ENCODE measurements around the gene THSD4.

Gene THSD4

GRCh38 chr15:71414853-71415252, 299.6 kb downstream of the THSD4 start:
- DNase-seq (ENCODE audit: low spot score) = no peak
- TF ChIP-seq, protein P1, sequence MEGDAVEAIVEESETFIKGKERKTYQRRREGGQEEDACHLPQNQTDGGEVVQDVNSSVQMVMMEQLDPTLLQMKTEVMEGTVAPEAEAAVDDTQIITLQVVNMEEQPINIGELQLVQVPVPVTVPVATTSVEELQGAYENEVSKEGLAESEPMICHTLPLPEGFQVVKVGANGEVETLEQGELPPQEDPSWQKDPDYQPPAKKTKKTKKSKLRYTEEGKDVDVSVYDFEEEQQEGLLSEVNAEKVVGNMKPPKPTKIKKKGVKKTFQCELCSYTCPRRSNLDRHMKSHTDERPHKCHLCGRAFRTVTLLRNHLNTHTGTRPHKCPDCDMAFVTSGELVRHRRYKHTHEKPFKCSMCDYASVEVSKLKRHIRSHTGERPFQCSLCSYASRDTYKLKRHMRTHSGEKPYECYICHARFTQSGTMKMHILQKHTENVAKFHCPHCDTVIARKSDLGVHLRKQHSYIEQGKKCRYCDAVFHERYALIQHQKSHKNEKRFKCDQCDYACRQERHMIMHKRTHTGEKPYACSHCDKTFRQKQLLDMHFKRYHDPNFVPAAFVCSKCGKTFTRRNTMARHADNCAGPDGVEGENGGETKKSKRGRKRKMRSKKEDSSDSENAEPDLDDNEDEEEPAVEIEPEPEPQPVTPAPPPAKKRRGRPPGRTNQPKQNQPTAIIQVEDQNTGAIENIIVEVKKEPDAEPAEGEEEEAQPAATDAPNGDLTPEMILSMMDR (IDR thresholded peaks at IDR 0.05; ENCODE audit: extremely low read depth, missing control alignments) = no peak

DNA sequence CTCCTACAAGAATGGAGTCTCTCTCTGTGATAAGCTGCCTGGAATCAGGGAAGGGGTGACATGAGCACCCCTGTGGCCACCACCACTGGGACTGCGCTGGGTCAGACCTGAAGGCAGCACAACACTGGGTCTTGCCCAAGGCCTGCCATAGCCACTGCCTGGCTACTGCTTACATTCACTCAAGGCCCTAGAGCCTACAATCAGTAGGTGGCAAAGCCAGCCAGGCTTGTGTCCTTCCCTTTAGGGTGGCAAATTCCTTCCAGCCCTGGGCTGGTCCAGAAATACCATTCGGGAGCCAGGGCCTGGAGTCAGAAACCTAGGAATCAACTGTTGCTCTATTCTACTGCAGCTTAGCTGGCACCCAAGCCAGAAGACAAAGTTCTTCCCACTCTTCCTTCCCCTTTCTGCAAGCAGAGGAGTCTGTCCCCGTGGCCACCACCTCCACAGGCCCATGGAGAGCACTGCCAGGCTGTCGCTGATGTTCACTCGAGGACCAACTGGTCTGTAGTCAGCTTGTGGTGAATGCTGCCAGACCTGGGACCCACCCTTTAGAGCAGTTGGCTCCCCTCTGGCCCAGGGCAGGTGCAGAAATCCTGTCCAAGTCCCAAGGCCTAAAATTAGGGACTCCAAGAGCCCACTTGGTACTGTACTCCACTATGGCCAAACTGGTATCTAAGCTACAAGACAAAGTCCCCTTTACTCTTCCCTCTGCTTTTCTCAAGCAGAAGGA, 307.4 kb downstream of the THSD4 start:
- TF ChIP-seq, protein P1 (IDR thresholded peaks at IDR 0.05; ENCODE audit: extremely low read depth, missing control alignments) = no peak

DNA sequence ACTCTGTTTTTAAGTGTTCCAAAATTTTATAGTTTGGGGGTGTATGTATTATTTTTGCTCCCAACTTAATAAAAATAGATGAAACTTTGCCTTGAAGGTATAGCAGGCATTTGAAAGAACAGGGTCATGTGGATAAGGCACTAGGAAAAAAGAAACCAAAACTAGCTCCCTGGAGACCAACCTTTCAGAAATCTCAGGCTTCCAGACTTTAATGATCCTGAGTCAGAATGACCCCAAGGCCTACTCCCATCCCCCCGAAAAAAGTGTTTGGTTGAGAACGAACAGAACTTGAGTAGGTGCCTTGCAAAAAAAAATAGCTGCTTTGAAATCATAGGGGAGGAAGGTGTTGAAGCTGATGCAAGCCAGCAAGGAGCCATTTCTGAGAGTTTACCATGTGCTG, 309.5 kb downstream of the THSD4 start:
- TF ChIP-seq, protein P1 (IDR thresholded peaks at IDR 0.05; ENCODE audit: extremely low read depth, missing control alignments) = no peak
- DNase-seq (ENCODE audit: low spot score) = no peak

More for the DNA sequence above, 307.4 kb downstream of the THSD4 start:
- no peak for DNase-seq (ENCODE audit: low spot score)

DNA sequence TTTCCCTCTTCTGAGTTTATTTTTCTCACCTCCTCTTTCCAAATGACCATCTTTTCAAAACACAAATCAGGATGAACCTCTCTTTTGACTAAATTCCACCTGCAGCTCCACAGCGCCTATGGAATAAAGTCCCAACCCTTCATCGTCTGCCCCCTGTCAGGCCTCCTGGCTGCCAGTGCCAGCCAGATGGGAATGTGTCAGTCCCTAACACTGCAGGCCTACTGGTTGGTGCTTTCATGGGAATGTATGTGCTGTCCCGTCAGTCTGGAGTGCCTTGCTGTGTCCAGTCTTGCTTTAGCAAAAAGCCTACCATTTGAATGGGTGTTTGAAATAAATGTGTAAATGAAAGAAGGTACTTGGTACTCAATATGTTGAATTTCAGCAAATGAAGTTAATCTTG, 310.1 kb downstream of the THSD4 start:
- DNase-seq (ENCODE audit: low spot score) = no peak
- TF ChIP-seq, protein P1 (IDR thresholded peaks at IDR 0.05; ENCODE audit: extremely low read depth, missing control alignments) = no peak

- TF ChIP-seq, protein P1 (IDR thresholded peaks at IDR 0.05; ENCODE audit: extremely low read depth, missing control alignments) = no peak
- no peak for DNase-seq (ENCODE audit: low spot score)
Observed at GRCh38 chr15:71426792-71427191, 311.5 kb downstream of the THSD4 start.

GRCh38 chr15:71430782-71431181, 315.5 kb downstream of the THSD4 start:
- no peak for DNase-seq (ENCODE audit: low spot score)
- TF ChIP-seq, protein P1 (IDR thresholded peaks at IDR 0.05; ENCODE audit: extremely low read depth, missing control alignments) = no peak

GRCh38 chr15:71431343-71432336, 316.4 kb downstream of the THSD4 start:
- DNase-seq (ENCODE audit: low spot score) = no peak
- TF ChIP-seq, protein P1 (IDR thresholded peaks at IDR 0.05; ENCODE audit: extremely low read depth, missing control alignments) = no peak

All from GM20000 (cell line).